Bronchial smooth muscle cell (primary cell): ENCODE data around the gene OR52K1. TPM values are rescaled to one million over a fixed set of nuclear protein-coding genes. Genes with fewer than 3 reads are reported as not detected.

Source experiments
- total RNA-seq: library from RNA; depleted of rRNA; stranded (reverse); fragments of >200 nt; gene quantifications from 2 replicates; pipeline ENCODE4 v1.2.1, GENCODE V29; 2014

Gene OR52K1
- under 0.01 TPM in 1 of 2 replicates, not detected in the other for total RNA-seq

DNA sequence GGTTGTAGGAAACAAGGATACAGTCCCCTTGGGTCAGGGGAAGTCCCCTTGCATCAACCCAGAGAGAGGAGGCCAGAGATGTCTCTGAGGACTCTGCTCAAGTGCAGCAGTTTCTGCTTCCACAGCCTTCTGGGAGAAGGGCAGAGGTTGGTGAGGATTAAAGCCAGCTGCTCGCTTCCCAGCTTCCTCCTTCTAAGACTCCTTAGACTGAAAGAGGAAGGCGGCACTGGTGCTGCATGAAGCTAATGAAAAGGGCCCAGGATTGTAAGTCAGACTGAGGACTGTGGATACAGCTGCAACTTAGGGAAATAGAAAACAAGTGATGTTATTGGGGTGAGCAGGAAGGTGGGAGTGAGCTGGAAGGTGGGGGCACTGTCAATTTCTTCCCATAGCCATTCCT, at the start of gene OR52K1:
Gene OR52K1, plus strand, starts transcription at position 202 of the 400 bp plus-strand sequence. CDS start 6,255 bp downstream, outside the sequence.

DNA sequence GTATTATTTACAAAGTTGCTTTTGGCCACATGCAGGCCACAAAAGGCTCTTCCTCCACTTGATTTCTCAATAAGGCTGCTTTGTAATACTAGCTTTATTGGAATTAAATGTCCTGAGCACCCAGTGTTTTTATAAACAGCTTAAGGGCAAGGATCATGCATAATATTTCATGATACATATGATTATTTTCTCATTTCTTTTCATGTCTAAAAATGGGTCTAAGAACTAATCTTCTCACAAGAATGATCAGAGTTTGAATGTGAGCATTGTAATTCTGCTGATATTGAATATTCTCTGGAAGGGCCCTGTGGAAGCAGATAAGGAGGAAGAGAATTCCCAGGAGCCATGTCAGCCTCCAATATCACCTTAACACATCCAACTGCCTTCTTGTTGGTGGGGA, 33.5 kb upstream of the OR52K1 start, which contains the start of gene OR52K2:
Gene OR52K2, plus strand, starts transcription at position 301 of the 400 bp plus-strand sequence. Its CDS starts 45 bp downstream, at position 346.

Other genes starting within 250 kb of the OR52K1 start
- gene OR52B4, start 114.3 kb upstream of the OR52K1 start, total RNA-seq, result not detected in 2 replicates
- gene TRIM21, start 88.9 kb upstream of the OR52K1 start, total RNA-seq, result 24.0 and 30.1 TPM in 2 replicates
- 0.09 TPM in 1 of 2 replicates, not detected in the other for gene OR52K2, start 33.4 kb upstream of the OR52K1 start, total RNA-seq
- not detected in 2 replicates for gene OR52M1, start 62.5 kb downstream of the OR52K1 start, total RNA-seq
- gene OR52I2, start 99.1 kb downstream of the OR52K1 start, total RNA-seq, result not detected in 2 replicates
- gene OR52I1, start 111.4 kb downstream of the OR52K1 start, total RNA-seq, result not detected in 2 replicates
- gene TRIM68, start 125.6 kb downstream of the OR52K1 start, total RNA-seq, result 7.9 and 10.5 TPM in 2 replicates
- not detected in 2 replicates for gene OR51D1, start 154.8 kb downstream of the OR52K1 start, total RNA-seq
- gene OR51E1, start 161.3 kb downstream of the OR52K1 start, total RNA-seq, result not detected in 2 replicates
- gene OR51E2, start 215.2 kb downstream of the OR52K1 start, total RNA-seq, result under 0.01 TPM in 1 of 2 replicates, not detected in the other
- not detected in 2 replicates for gene MMP26, start 222.1 kb downstream of the OR52K1 start, total RNA-seq